HepG2 (cell line): ENCODE measurements around the gene UST. TPM values are rescaled to one million over a fixed set of nuclear protein-coding genes. Genes with fewer than 3 reads are reported as not detected.

Source experiments
- ATM ChIP-seq: fragments of 450-650 bp; IDR thresholded peaks from 2 replicates; pipeline ENCODE4 v1.7.1; 2017; ENCODE audit warnings: mild to moderate bottlenecking, borderline replicate concordance
- BORCS8-MEF2B ChIP-seq: sonication (generic); formaldehyde crosslinking; IDR thresholded peaks from 2 replicates; pipeline ENCODE4 v1.8.0; 2022; ENCODE audit warnings: mild to moderate bottlenecking, missing genetic modification reagents
- CREM ChIP-seq, 2 experiments: sonication (generic) in 1 of 2; formaldehyde crosslinking in 1 of 2; IDR thresholded peaks; 2 replicates each; pipeline versions ENCODE4 v1.4.0 to v1.6.1; 2016 to 2020; ENCODE audit warnings: antibody characterized with exemption in 1 of 2, mild to moderate bottlenecking in 1 of 2, missing genetic modification reagents in 1 of 2
- ERF ChIP-seq: IDR thresholded peaks from 2 replicates; pipeline ENCODE4 v1.6.1; 2018; ENCODE audit warnings: missing biosample characterization, missing genetic modification reagents
- GATAD1 ChIP-seq: IDR thresholded peaks from 2 replicates; pipeline ENCODE4 v1.6.1; 2016; ENCODE audit warnings: missing genetic modification reagents, missing compliant biosample characterization
- HNRNPLL ChIP-seq: fragments of 200-400 bp; formaldehyde crosslinking; IDR thresholded peaks from 2 replicates; pipeline ENCODE4 v1.6.1; 2017; ENCODE audit warnings: mild to moderate bottlenecking, low read depth, low read length; ENCODE audit not compliant: poor library complexity, severe bottlenecking
- IRF2 ChIP-seq: IDR thresholded peaks from 2 replicates; pipeline ENCODE4 v1.6.1; 2018; ENCODE audit warnings: missing genetic modification reagents, missing compliant biosample characterization
- PHB2 ChIP-seq: fragments of 450-650 bp; IDR thresholded peaks from 2 replicates; pipeline ENCODE4 v1.6.1; 2018; ENCODE audit not compliant: partially characterized antibody
- RBM22 ChIP-seq: fragments of 200-400 bp; formaldehyde crosslinking; optimal IDR thresholded peaks from 2 replicates; pipeline ENCODE3; 2017; ENCODE audit warnings: mild to moderate bottlenecking, low read length, moderate library complexity
- REPIN1 ChIP-seq: sonication (generic); formaldehyde crosslinking; IDR thresholded peaks from 2 replicates; pipeline ENCODE4 v1.8.0; 2022; ENCODE audit warnings: missing genetic modification reagents, low read depth, mild to moderate bottlenecking, borderline replicate concordance
- SPEN ChIP-seq: sonication (generic); formaldehyde crosslinking; IDR thresholded peaks from 2 replicates; pipeline ENCODE4 v1.5.1; 2020; ENCODE audit warnings: low read depth, mild to moderate bottlenecking, missing genetic modification reagents
- SSRP1 ChIP-seq: IDR thresholded peaks from 2 replicates; pipeline ENCODE4 v1.6.1; 2016; ENCODE audit warnings: control low read depth
- THAP8 ChIP-seq: sonication (generic); formaldehyde crosslinking; IDR thresholded peaks from 2 replicates; pipeline ENCODE4 v1.5.1; 2020; ENCODE audit warnings: missing genetic modification reagents, mild to moderate bottlenecking, borderline replicate concordance
- ZFP36 ChIP-seq: fragments of 150-350 bp; IDR thresholded peaks from 2 replicates; pipeline ENCODE4 v1.6.1; 2018; ENCODE audit warnings: borderline replicate concordance, low read length, low read depth; ENCODE audit not compliant: partially characterized antibody
- ZFP36L1 ChIP-seq: sonication (generic); formaldehyde crosslinking; IDR thresholded peaks from 2 replicates; pipeline ENCODE4 v1.8.0; 2022; ENCODE audit warnings: mild to moderate bottlenecking, missing genetic modification reagents, moderate library complexity
- ZNF547 ChIP-seq: sonication (generic); formaldehyde crosslinking; IDR thresholded peaks from 2 replicates; pipeline ENCODE4 v1.5.1; 2020; ENCODE audit warnings: mild to moderate bottlenecking, missing genetic modification reagents
- ZNF724P ChIP-seq: sonication (generic); formaldehyde crosslinking; IDR thresholded peaks from 2 replicates; pipeline ENCODE4 v1.8.0; 2022; ENCODE audit warnings: missing genetic modification reagents, borderline replicate concordance
- ZSCAN5A ChIP-seq: sonication (generic); formaldehyde crosslinking; IDR thresholded peaks from 2 replicates; pipeline ENCODE4 v1.8.0; 2022; ENCODE audit warnings: mild to moderate bottlenecking, missing genetic modification reagents, borderline replicate concordance
- polyA plus RNA-seq, 8 experiments: library from polyadenylated mRNA; depleted of rRNA in 3 of 8; stranded (reverse) in 7 of 8; unstranded in 1 of 8; fragments of >200 nt; fragmentation: Illumina TruSeq in 4 of 8; extraction: Trizol in 4 of 8; gene quantifications; 2 replicates each; pipeline versions ENCODE4 v1.2.1 to v1.2.3, GENCODE V29; 2011 to 2016; ENCODE audit warnings: low read depth in 4 of 8, missing spikeins in 1 of 8, mixed read lengths in 1 of 8; ENCODE audit not compliant: insufficient read depth in 1 of 8
- total RNA-seq, 5 experiments: library from RNA; depleted of rRNA; stranded (reverse); fragments of >200 nt; fragmentation: Illumina TruSeq; extraction: Trizol; gene quantifications; 2 replicates each; pipeline ENCODE4 v1.2.3, GENCODE V29; 2016; ENCODE audit warnings: low read depth in 1 of 5
- TF ChIP-seq, protein P1 (sequence below): sonication (generic); formaldehyde crosslinking; IDR thresholded peaks from 2 replicates; pipeline ENCODE4 v1.4.0; 2020; ENCODE audit warnings: missing genetic modification reagents, mild to moderate bottlenecking, borderline replicate concordance
- TF ChIP-seq, protein P2 (sequence below): sonication (generic); formaldehyde crosslinking; IDR thresholded peaks from 2 replicates; pipeline ENCODE4 v1.4.0; 2020; ENCODE audit warnings: mild to moderate bottlenecking, missing genetic modification reagents
- TF ChIP-seq, protein P3 (sequence below): sonication (generic); formaldehyde crosslinking; IDR thresholded peaks from 2 replicates; pipeline ENCODE4 v1.4.0; 2020; ENCODE audit warnings: mild to moderate bottlenecking, missing genetic modification reagents

UST gene
- total and polyA plus RNA-seq, 2 of the 13 experiments (the other 11 are each of a cell fraction or from before 2014, with no cell fraction given): 0.27 TPM; not detected in 1

DNA sequence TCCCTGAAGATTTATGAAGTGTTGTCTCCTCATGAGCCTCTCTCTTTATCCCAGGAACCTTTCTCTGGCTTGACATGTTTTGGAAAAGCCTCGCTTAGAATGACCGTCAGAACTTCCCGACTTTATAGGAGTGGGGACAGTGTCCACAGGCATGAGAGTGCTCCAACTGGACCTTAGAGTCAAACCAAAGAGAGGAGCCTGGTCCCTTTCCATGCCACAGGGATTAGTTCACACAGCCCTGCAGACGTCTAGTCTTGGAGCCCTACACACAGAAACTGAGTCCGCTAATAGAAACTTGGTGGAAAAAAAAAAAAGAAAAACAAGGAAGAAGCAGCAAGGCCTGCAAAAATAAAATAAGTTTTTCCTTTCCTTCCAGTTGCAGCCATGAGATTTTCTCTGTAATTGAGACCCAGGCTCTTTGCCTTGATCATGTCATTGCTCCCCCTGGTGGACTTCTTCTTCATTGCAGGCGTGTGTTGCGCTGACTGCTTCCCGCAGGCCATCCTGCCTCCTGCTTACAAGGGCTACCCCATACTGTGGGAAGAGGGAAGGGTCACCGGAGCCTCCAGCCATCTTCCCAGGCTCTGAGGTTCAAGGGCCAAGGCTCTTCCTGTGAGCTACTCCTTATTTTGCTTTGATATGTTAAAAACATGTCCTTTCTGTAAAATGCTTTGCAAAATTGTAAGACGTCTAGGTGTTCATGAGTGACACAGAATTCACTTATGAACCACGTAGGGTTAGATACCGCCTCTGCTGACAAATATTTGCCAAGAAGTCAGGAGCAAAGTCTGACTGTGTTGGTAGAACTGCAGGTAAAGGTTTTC lies 201.0 kb downstream of the UST start (continued):
- no peak for TF ChIP-seq THAP8
- TF ChIP-seq HNRNPLL: no peak
- no peak for TF ChIP-seq RBM22
- no peak for TF ChIP-seq ZFP36L1 (CRISPR knock-in tag)
- no peak for TF ChIP-seq SSRP1
- peak; percentile 68; the same call in 1 of the 2 replicates for TF ChIP-seq IRF2 (CRISPR knock-in tag)
- TF ChIP-seq GATAD1 (CRISPR knock-in tag): no peak
- TF ChIP-seq, protein P1, sequence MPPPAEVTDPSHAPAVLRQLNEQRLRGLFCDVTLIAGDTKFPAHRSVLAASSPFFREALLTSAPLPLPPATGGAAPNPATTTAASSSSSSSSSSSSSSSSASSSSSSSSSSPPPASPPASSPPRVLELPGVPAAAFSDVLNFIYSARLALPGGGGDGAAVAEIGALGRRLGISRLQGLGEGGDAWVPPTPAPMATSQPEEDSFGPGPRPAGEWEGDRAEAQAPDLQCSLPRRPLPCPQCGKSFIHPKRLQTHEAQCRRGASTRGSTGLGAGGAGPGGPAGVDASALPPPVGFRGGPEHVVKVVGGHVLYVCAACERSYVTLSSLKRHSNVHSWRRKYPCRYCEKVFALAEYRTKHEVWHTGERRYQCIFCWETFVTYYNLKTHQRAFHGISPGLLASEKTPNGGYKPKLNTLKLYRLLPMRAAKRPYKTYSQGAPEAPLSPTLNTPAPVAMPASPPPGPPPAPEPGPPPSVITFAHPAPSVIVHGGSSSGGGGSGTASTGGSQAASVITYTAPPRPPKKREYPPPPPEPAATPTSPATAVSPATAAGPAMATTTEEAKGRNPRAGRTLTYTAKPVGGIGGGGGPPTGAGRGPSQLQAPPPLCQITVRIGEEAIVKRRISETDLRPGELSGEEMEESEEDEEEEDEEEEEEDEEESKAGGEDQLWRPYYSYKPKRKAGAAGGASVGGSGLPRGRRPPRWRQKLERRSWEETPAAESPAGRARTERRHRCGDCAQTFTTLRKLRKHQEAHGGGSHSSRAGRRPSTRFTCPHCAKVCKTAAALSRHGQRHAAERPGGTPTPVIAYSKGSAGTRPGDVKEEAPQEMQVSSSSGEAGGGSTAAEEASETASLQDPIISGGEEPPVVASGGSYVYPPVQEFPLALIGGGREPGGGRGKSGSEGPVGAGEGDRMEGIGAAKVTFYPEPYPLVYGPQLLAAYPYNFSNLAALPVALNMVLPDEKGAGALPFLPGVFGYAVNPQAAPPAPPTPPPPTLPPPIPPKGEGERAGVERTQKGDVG (CRISPR knock-in tag): no peak
- TF ChIP-seq, protein P2, sequence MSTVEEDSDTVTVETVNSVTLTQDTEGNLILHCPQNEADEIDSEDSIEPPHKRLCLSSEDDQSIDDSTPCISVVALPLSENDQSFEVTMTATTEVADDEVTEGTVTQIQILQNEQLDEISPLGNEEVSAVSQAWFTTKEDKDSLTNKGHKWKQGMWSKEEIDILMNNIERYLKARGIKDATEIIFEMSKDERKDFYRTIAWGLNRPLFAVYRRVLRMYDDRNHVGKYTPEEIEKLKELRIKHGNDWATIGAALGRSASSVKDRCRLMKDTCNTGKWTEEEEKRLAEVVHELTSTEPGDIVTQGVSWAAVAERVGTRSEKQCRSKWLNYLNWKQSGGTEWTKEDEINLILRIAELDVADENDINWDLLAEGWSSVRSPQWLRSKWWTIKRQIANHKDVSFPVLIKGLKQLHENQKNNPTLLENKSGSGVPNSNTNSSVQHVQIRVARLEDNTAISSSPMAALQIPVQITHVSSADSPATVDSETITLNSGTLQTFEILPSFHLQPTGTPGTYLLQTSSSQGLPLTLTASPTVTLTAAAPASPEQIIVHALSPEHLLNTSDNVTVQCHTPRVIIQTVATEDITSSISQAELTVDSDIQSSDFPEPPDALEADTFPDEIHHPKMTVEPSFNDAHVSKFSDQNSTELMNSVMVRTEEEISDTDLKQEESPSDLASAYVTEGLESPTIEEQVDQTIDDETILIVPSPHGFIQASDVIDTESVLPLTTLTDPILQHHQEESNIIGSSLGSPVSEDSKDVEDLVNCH (CRISPR knock-in tag): no peak
- no peak for TF ChIP-seq SPEN (CRISPR knock-in tag)
- no peak for TF ChIP-seq ZNF724P (CRISPR knock-in tag)
- no peak for TF ChIP-seq ZSCAN5A (CRISPR knock-in tag)
- peak; percentile 47; the same call in 1 of the 2 replicates for TF ChIP-seq REPIN1 (CRISPR knock-in tag)
- TF ChIP-seq ATM: no peak
- TF ChIP-seq, protein P3, sequence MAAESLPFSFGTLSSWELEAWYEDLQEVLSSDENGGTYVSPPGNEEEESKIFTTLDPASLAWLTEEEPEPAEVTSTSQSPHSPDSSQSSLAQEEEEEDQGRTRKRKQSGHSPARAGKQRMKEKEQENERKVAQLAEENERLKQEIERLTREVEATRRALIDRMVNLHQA: no peak
- peak; percentile 18 for TF ChIP-seq ZFP36
- no peak for TF ChIP-seq CREM (IDR thresholded peaks at IDR 0.05)
- TF ChIP-seq CREM (CRISPR knock-in tag; IDR thresholded peaks at IDR 0.05): no peak
- peak; percentile 51; the same call in 1 of the 2 replicates for TF ChIP-seq ZNF547 (CRISPR knock-in tag)
- no peak for TF ChIP-seq ERF (CRISPR knock-in tag)
- TF ChIP-seq PHB2: no peak
- no peak for TF ChIP-seq BORCS8-MEF2B (CRISPR knock-in tag)
